GM18505 (cell line): Measurements from ENCODE around the gene NFATC2IP.
"Not testable (repeated sequence)": the region's sequence is repeated elsewhere in the genome, so short reads cannot be mapped to it uniquely, and the experiment has no call there.

Source experiments
- ATAC-seq: cut with Tn5 transposase; IDR thresholded peaks from one replicate; pipeline ENCODE4 v1.9.1; 2021; ENCODE audit not compliant: unreplicated experiment
- POLR2A ChIP-seq: IDR thresholded peaks from 4 replicates; pipeline ENCODE4 v1.6.1; 2011; ENCODE audit warnings: borderline replicate concordance; ENCODE audit not compliant: insufficient read depth, insufficient read length; ENCODE audit errors: extremely low read depth

NFATC2IP gene

DNA sequence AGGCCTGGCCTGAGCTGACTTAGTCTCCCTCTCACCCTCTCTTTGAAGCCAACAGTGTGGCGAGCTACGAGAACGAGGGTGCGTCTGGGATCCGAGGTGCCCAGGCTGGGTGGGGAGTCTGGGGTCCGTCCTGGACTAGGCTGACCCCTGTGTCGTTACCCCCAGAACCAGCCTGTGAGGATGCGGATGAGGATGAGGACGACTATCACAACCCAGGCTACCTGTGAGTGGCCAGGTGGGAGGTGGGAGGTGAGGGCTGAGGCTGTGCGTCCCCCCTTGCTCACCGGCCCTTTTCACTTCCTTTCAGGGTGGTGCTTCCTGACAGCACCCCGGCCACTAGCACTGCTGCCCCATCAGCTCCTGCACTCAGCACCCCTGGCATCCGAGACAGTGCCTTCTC is 35.8 kb downstream of the NFATC2IP start:
- ATAC-seq: no peak

DNA sequence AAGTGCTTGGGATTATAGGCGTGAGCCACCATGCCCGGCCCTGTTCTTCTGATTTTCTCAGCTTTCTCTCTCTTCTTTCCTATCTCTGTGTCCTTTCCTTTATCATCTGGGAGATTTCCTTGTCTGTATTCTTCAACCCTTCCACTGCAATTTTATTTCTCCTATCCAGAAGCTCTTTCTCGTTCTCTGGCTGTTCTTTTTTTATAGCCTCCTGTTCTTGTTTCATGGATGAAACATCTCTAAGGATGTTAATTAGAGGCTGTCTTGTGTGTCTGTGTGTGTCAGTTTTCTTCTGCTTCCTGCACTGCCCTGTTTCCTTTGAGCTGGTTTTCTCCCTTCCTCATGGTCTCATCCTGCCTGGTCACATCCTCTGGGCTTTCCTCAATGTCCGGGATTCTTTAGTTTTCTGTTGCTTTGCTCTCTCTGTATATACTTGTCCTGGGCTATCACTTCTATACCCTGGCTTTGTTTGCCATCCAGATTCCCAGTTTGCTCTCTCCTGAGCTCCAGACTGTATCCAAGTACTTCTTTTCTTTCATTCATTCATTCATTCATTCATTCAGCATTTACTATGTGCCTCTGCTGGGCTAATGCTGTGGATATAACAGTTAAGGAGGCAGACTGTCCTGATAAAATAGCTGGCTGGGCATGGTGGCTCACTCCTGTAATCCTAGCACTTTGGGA is 36.6 kb downstream of the NFATC2IP start:
- no peak for ATAC-seq
- no peak for TF ChIP-seq POLR2A

More for the DNA sequence above, 35.8 kb downstream of the NFATC2IP start:
- TF ChIP-seq POLR2A: no peak

DNA sequence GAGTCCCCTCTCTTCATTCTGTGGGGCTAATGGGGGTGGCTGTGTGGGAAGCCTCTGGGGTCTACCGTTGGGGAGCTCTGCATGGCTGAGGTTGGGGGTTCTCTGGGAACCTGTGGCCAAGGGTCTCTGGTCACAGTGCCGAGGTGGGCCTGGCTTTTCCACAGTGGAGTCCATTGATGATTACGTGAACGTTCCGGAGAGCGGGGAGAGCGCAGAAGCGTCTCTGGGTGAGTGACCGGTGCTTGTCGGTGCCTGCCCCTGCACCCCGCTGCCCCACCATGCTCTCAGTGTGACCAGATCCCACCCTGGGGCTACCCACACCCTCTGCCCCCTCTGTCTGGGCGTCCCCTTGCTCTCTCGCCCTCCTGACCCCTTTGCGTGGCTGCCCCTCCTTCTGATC is 38.6 kb downstream of the NFATC2IP start:
- TF ChIP-seq POLR2A: no peak
- ATAC-seq: no peak

DNA sequence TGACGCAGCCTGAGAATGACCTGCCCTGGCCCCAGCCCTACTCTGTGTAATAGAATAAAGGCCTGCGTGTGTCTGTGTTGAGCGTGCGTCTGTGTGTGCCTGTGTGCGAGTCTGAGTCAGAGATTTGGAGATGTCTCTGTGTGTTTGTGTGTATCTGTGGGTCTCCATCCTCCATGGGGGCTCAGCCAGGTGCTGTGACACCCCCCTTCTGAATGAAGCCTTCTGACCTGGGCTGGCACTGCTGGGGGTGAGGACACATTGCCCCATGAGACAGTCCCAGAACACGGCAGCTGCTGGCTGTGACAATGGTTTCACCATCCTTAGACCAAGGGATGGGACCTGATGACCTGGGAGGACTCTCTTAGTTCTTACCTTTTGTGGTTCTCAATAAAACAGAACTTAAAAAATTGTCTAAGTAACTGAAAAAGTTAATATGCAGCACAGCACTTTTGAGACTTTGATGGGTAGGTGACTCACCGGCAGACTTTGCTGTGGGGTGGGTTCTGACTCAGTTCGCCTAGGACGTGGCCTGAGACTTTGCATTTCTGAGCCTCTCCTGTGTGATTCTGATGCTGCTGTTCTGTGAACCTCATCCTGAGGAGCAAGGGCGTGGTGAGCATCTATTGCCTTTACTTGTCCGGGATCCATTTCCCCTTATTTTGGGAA is 39.8 kb downstream of the NFATC2IP start:
- TF ChIP-seq POLR2A: no peak
- no peak for ATAC-seq

DNA sequence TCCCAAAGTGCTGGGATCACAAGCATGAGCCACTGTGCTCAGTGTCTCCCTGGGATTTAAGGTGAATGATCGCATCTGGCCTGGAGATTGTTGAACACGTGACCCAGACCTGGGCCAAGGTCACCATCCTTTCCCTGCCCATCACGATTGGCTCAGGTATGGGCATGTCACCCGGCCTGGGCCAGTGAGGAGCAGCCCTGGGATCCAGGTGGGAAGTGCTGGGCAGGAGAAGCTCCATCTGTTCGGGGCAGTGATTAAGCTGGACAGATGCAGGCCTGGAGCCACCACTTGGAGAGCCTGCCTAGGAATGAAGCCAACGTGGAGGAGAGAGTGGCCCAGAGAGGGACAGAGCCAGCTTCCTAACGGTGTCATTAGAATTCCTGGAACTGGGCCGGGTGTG is 41.0 kb downstream of the NFATC2IP start:
- TF ChIP-seq POLR2A: no peak
- no peak for ATAC-seq

DNA sequence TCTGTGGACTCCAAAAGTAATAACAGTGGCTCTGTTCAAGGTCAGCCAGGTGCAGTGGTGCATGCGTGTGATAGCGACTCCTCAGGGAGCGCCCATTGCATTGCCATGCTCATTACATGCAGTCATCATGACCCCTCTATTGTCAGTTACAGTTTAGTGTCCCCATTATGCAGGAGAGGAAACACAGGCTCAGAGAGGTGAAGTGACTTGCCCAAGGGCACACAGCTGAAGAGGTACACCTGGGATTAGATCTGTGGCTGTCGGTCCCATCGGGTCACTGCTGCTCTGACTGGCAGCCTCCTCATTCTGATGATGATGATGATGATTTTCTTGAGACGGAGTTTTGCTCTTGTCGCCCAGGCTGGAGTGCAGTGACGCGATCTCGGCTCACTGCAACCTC is 41.8 kb downstream of the NFATC2IP start:
- no peak for TF ChIP-seq POLR2A
- no peak for ATAC-seq

DNA sequence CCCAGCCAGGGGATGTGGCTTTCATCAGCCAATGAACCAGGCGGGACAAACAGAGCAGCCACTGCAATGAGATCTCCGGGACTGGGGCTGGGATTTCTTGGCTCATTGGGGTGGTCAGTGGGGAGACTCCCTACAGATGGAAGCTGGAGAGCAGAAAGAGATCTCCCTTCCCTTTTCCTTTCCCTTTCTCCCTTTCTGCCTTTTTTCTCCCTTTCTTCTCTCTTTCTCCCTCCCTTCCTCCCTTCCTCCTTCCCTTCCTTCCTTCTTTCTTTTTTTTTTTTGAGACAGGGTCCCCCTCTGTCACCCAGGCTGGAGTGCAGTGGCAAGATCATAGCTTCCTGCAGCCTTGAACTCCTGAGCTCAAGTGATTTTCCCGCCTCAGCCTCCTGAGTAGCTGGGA is 48.1 kb downstream of the NFATC2IP start:
- no peak for ATAC-seq
- no peak for TF ChIP-seq POLR2A

DNA sequence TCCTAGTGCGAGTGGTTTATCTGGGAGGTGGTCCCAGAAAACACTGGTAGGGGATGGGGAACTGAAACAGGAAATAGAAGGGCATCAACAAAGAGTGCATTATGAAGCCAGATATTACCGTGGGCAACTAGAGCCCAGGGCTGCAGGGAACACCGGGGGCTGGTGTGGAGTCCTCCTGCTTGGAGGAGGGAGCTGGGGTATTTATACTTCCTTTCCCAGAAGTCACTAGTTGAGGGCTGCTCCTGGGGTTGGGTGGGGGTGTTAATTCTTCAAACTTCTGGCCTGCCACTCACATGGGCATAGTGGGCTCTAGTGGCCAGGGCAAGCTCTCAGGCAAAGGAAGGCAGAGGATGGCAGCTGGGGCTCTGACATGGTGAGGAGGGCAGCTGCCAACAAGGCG is 48.8 kb downstream of the NFATC2IP start:
- TF ChIP-seq POLR2A: no peak
- no peak for ATAC-seq

DNA sequence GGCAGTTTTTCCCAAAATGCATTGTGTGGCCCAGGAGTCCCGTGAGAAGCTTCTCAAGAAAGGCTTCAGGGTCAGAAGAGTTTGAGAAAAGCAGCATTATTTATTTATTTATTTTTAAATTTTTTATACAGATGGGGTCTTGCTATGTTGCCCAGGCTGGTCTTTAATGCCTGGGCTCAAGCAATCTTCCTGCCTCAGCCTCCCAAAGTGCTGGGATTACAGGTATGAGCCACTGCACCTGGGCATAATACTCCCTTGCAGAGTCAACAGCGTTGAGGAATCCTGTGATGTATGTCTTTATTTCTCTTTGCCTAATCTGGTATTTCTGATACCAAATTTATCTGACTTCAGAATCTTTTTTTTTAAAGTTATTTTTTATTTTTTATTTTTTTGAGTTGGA is 49.3 kb downstream of the NFATC2IP start:
- no peak for ATAC-seq
- TF ChIP-seq POLR2A: no peak

DNA sequence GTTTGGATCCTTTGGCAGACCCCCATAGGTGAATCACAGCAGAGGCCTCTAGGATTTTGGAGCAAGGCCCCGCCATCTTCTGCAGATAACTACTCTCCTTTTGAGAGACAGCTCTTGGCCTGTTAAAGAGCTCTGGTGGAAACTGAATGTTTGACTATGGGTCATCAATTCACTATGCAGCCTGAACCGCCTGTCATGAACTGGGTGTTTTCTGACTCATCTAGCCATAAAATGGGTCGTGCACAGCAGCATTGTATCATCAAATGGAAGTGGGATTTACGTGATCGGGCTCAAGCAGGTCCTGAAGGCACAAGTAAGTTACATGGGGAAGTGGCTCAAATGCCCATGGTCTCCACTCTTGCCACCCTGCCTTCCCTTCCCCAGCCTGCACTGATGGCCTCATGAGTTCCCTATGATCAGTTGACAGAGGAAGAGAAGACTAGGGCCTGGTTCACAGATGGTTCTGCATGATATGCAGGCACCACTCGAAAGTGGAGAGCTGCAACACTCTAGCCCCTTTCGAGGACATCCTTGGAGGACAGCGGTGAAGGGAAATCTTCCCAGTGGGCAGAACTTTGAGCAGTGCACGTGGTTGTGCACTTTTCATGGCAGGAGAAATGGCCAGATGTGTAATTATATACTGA is 53.9 kb downstream of the NFATC2IP start:
- ATAC-seq: not testable (repeated sequence)

DNA sequence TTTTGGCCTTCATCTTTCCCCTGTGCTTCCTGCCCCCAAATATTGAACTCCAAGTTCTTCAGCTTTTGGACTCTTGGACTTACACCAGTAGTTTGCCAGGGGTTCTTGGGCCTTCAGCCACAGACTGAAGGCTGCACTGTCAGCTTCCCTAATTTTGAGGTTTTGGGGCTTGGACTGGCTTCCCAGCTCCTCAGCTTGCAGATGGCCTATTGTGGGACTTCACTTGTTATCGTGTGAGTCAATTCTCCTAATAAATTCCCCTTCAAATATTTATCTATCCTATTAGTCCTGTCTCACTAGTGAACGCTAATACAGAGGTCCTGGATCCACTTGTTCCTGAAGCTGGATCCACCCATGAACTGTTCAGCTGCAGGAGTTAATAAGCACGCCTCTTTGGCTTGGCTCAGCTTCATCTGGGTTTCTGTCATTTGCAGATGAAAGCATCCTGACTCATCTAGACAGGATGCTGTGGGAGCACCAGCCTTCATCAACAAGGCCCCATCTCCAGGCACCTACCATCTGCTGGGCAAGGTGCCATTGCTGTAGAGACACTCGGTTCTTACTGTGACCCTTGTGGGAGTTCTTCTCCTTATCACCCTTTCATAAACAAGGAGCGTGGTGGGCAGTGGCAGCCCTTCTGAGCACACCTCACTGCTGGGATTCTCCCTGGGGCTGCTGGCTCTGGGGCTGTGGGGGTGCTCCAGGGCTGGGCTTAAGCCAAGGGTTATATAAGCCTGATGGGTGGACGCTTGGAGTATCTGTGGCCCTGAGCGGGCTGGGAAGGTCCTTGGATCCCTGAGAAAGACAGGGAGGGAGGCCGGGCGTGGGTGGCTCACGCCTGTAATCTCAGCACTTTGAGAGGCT is 57.2 kb downstream of the NFATC2IP start:
- TF ChIP-seq POLR2A: no peak
- no peak for ATAC-seq

DNA sequence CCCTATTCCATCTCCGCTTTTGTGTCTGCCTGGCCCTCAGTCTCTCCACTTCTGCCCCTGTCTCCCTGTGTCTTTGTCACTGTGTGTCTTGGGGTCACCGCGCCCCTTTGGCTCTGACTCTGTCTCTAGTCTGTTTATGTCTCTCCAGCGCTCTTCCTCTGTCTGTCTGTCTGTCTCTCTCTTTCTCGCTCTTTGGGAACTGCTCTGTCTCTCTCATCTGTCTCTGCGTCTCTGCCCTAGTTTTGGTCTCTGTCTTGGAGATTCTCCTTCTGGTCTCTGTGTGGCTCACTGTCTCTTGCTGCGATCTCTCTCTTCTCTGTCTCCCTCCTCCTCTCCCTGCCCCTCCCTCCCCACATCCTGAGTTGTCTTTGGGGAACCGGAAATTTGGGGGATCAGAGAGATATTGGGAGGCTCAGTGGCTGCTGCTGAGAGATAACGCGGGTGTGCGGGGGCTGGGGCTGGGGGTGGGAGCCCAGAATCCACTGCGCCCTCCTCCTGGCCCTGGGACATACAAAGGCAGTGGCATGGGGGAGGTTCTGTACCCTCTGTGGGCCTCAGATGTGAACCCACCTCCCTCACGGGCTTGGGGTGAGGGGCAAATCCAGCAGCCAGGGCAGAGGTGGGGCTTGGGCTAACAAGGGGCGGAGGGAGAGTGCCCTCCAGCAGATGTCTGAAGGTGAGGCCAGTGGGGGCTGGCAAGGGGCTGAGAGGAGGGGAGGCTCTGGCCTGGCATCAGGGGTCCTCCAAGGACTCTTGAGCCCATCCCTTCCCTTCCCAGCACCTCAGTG is 58.5 kb downstream of the NFATC2IP start:
- no peak for ATAC-seq
- TF ChIP-seq POLR2A: no peak

DNA sequence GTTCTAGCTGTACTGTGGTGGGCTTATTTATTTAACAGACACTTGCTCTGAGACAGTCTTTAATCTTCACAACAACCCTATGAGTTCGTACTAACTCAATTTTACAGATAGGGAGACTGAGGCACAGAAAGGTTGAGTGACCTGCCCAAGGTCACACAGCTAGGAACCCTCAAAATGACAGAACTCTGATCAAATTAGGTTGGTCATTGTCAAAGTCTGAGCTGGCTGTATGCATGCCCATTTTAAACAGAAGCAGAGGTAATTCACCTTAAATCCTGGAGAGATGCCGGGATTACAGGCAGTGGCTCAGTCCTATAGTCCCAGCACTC is 59.1 kb downstream of the NFATC2IP start:
- no peak for TF ChIP-seq POLR2A
- no peak for ATAC-seq
